OCI-LY3 (cell line): ENCODE results near the gene CALM1.

Source experiments
- EZH2phosphoT487 ChIP-seq: fragments of 200-600 bp; shearing (Covaris generic); IDR thresholded peaks from 2 replicates; pipeline ENCODE4 v1.6.1; 2018; ENCODE audit warnings: antibody characterized with exemption, mixed run types, low read depth
- TF ChIP-seq, protein P1 (sequence below): fragments of 200-600, 300-600 bp; sonication (generic); IDR thresholded peaks from 2 replicates; pipeline ENCODE4 v1.5.1; 2014; ENCODE audit warnings: antibody characterized with exemption, low read length, low read depth

DNA sequence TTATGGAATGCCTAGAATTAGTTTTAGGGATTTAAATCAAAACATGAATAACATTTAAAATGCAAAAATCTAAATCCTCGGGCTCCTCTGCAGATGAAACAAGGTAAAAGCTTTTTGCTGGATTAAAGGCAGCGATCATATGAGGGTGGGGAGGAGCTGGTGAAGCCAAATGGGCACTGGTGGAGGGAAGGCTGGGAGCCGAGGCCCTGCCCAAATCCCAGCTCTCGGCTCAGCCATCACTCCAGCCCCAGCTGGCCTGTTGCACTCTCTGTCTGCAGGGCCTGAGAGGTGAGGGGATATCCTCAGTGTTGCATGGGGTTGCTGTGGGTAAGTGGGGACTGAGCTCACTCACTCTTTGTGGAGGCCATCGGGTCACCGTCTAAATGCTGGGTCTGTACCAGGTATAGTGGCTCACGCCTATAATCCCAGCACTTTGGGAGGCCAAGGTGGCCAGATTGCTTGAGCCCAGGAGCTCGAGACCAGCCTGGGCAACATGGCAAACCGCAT lies 28.6 kb downstream of the CALM1 start:
- TF ChIP-seq, protein P1, sequence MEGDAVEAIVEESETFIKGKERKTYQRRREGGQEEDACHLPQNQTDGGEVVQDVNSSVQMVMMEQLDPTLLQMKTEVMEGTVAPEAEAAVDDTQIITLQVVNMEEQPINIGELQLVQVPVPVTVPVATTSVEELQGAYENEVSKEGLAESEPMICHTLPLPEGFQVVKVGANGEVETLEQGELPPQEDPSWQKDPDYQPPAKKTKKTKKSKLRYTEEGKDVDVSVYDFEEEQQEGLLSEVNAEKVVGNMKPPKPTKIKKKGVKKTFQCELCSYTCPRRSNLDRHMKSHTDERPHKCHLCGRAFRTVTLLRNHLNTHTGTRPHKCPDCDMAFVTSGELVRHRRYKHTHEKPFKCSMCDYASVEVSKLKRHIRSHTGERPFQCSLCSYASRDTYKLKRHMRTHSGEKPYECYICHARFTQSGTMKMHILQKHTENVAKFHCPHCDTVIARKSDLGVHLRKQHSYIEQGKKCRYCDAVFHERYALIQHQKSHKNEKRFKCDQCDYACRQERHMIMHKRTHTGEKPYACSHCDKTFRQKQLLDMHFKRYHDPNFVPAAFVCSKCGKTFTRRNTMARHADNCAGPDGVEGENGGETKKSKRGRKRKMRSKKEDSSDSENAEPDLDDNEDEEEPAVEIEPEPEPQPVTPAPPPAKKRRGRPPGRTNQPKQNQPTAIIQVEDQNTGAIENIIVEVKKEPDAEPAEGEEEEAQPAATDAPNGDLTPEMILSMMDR: no peak
- TF ChIP-seq EZH2phosphoT487: no peak
